Measurements from ENCODE around the gene PRADC1. TPM values are rescaled to one million over a fixed set of nuclear protein-coding genes. Genes with fewer than 3 reads are reported as not detected.
A peak's percentile ranks its signal among the peaks of the same experiment; 100 is the strongest.
"Not testable (repeated sequence)": the region's sequence is repeated elsewhere in the genome, so short reads cannot be mapped to it uniquely, and the experiment has no call there.

PRADC1 gene
- polyA plus RNA-seq, 5 donors, result 9.8 to 21.8 (median 11.8) TPM

- DNase-seq, result no peak
These were observed 22.3 kb downstream of the PRADC1 start for GRCh38 chr2:73210696-73211095.

DNA sequence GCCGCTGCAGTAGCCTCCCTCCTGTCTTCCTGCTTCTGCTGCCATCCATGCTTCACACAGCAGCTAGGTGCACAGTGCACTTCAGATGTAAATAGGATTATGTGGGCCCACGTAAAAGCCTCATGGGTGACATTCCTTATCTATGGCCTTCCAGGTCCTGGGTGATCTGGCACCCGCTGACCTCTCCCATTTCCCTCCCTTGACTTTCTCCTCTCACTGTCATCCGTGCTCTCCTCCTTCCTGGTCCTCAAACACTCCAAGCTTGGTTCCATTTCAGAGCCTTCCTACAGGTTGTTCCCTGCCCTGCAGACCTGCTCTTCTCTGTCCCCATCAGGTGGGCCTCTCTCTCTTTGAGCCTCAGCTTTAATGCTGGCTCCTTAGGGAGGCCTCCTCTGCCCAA is 23.0 kb downstream of the PRADC1 start:
- no peak for DNase-seq

DNA sequence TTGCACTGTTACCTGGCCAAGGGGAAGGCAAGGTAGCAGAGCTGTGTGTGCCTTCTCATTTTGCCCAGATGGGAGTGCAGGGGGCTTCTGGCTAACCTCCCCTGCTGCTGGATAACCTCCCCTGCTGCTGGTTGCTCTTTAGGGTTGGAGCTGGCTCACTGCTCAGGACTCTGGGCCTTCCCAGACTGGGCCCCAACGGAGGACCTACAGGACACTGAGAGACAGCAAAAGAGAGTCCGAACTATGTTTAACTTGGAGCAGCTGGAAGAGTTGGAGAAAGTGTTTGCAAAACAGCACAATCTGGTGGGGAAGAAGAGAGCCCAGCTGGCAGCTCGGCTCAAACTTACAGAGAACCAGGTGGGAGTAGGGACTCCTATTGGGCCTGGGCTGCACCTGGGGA is 24.8 kb downstream of the PRADC1 start:
- no peak for DNase-seq

- DNase-seq, result no peak
These were observed 27.4 kb downstream of the PRADC1 start for GRCh38 chr2:73205611-73206010.

DNA sequence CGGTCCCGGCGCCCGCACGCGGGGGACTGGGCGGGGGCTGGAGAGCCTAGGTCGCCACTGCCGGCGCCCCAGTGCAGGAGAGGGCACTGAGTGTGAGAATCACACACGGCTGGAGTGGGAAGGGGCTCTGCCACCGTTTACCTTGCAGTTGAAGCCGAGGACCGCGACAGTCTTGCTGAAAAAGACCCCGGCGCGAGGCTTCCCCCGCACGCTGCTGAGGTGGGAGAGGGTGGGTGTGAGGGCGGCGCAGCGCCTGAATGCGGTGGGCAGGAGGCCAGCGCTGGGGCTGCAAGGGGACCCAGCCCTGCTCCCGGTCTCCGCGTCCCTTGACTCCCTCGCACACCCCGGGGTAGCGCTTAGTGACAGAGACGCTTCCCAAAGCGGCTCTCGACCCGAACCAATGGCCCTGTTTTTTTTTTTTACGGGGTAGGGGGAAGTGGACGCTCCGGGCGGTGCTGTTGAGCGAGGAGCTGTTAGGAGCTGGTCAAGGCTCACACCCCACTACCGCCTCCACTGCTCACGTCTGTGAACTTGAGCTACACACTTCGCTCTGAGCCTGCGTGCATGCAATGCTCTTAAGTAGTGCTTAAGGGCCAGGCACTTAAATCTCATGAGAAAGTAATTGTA is 29.9 kb downstream of the PRADC1 start:
- peak; percentile 36 for DNase-seq

GRCh38 chr2:73202156-73203054 is 30.6 kb downstream of the PRADC1 start, which contains the start of gene NOTO:
Gene NOTO, plus strand, starts transcription at chr2:73202574. Its CDS starts 93 bp downstream, at chr2:73202667.
- no peak for DNase-seq

DNA sequence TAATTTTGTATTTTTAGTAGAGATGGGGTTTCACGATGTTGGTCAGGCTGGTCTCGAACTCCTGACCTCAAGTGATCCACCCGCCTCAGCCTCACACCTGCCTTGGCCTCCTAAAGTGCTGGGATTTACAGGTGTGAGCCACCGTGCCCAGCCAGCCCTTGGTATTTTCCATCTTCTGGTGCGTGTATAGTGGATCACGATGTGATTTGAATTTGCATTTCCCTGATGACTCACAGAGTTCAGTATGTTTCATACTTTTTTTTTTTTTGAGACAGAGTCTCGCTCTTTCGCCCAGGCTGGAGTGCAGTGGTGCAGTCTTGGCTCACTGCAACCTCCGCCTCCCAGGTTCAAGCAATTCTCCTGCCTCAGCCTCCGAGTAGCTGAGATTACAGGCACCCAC is 32.8 kb downstream of the PRADC1 start:
- not testable (repeated sequence) for DNase-seq

GRCh38 chr2:73197579-73197978 is 35.5 kb downstream of the PRADC1 start:
- DNase-seq, result no peak

- no peak for DNase-seq
These were observed 45.5 kb downstream of the PRADC1 start for GRCh38 chr2:73187549-73187948.

DNA sequence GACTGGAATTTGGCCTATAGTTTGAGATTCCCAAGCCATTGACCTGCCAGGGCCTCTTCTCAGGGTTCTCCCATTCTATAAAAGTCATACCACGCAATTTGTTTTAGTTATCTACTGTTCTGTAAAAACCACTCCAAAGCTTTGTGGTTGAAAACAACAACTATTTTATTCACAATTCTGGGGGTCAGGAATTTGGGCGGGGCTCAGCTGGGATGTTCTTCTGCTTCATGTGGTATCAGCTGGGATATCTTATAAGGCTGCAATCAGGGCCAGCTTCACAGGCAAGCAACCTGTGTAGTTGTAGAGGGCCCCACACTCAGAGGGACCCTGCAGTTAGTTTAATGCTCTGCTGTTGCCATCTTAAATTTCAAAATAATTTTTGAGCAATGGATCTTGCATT is 47.1 kb downstream of the PRADC1 start:
- DNase-seq, result no peak

Other genes starting within 250 kb of the PRADC1 start
- gene SFXN5, start 161.5 kb downstream of the PRADC1 start, polyA plus RNA-seq (ENCODE audit: insufficient read depth in 1 of 5, insufficient read length in 5 of 5, low replicate concordance in 1 of 5), result 10 to 100 TPM; 13.7 to 17.6 (median 14.9) TPM
- 10 to 100 TPM in 3 of 5 donors, 1 to 10 TPM in 2; 9.0 to 12.5 (median 11.8) TPM for gene RAB11FIP5, start 120.3 kb downstream of the PRADC1 start, polyA plus RNA-seq (ENCODE audit: insufficient read depth in 1 of 5, insufficient read length in 5 of 5, low replicate concordance in 1 of 5)
- under 1 TPM; 0.08 to 0.18 (median 0.13) TPM for gene NOTO, start 30.7 kb downstream of the PRADC1 start, polyA plus RNA-seq (ENCODE audit: insufficient read depth in 1 of 5, insufficient read length in 5 of 5, low replicate concordance in 1 of 5)
- gene SMYD5, start 19.0 kb downstream of the PRADC1 start, polyA plus RNA-seq (ENCODE audit: insufficient read depth in 1 of 5, insufficient read length in 5 of 5, low replicate concordance in 1 of 5), result 10 to 100 TPM; 30.4 to 39.0 (median 35.6) TPM
- 100 to 1,000 TPM; 211 to 233 (median 216) TPM for gene CCT7, start 1.1 kb upstream of the PRADC1 start, polyA plus RNA-seq (ENCODE audit: insufficient read depth in 1 of 5, insufficient read length in 5 of 5, low replicate concordance in 1 of 5)
- 1 to 10 TPM; 1.5 to 2.1 (median 1.6) TPM for gene FBXO41, start 51.2 kb upstream of the PRADC1 start, polyA plus RNA-seq (ENCODE audit: insufficient read depth in 1 of 5, insufficient read length in 5 of 5, low replicate concordance in 1 of 5)
- not detected for gene EGR4, start 60.3 kb upstream of the PRADC1 start, polyA plus RNA-seq (ENCODE audit: insufficient read depth in 1 of 5, insufficient read length in 5 of 5, low replicate concordance in 1 of 5)
- gene ALMS1, start 152.6 kb upstream of the PRADC1 start, polyA plus RNA-seq (ENCODE audit: insufficient read depth in 1 of 5, insufficient read length in 5 of 5, low replicate concordance in 1 of 5), result 10 to 100 TPM; 29.4 to 40.5 (median 38.9) TPM